ENCODE measurements around the gene VTA1. TPM values are rescaled to one million over a fixed set of nuclear protein-coding genes. Genes with fewer than 3 reads are reported as not detected.

Gene VTA1
- total and polyA plus RNA-seq, 2 of the 13 experiments (the other 11 are each of a cell fraction or from before 2014, with no cell fraction given) = 70.7 to 89.1 TPM

DNA sequence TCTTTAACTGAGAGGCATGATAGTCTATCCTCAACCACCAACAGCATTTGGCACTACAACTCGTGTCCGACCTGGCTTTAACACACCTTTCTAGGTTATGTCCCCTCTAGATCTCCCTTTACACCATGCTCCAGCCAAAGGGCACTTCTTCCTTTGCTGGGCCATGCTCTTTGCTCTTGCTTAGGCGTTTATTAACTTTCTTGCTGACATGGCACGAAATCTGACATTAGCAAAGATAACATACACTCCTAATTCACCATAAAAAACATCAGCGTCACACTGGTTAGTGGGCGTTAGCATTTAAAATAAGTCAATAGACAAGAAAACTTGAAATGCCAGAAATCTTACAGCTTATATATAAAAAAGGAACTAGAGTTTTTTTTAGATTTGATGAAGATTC lies 107.5 kb downstream of the VTA1 start (continued):
- 0 out of 2 replicates have a peak, but pooled peaks have one; percentile 13 for TF ChIP-seq RCOR2 (CRISPR knock-in tag; IDR thresholded peaks at IDR 0.05)
- 0 out of 2 replicates have a peak, but pooled peaks have one; percentile 16 for TF ChIP-seq GATAD2A (CRISPR knock-in tag; IDR thresholded peaks at IDR 0.05)
- TF ChIP-seq ZNF709 (CRISPR knock-in tag; IDR thresholded peaks at IDR 0.05) = no peak
- peak; percentile 76; the same call in 1 of the 2 replicates for TF ChIP-seq ZNF644 (CRISPR knock-in tag; IDR thresholded peaks at IDR 0.05; ENCODE audit: low read depth)
- peak; percentile 70; the same call in 1 of the 2 replicates for TF ChIP-seq ZMYM4 (CRISPR knock-in tag; IDR thresholded peaks at IDR 0.05)
- TF ChIP-seq MAFG (CRISPR knock-in tag; IDR thresholded peaks at IDR 0.05) = 0 out of 2 replicates have a peak, but pooled peaks have one; percentile 41

DNA sequence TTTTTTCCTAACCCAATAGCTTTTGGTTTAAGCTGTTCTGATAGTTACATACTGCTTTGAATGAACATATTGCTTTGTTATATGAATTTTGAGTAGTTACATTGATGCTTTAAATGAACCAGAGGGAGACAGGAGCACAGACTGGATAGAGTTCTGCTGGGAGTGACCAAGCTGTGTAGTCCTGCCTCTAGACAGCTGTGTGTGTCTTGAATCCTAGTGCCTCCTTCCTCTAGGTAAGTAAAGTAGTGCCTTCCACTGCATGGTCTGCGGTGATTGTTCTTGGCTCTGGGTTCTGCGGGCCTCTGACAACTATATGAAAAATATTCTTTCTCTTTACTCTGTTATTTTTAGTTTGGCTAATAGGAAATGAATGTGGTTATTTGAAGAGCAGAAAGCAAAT lies 108.7 kb downstream of the VTA1 start:
- FAIRE-seq = no peak

More for the DNA sequence above, 108.7 kb downstream of the VTA1 start:
- intact Hi-C loops (cut with micrococcal nuclease; ENCODE audit: unreplicated experiment) (loop anchor here (2.0 kb wide), 1 partner anchor 75 kb away; no protein-coding TSS in a partner anchor), in situ Hi-C loops (cut with HindIII; ENCODE audit: extremely low pct_ligation_motif_present, low pct_unique_long_range_greater_than_20kb) (no loop called here)
- BruUV-seq (replicated peaks) = no TSS peak
- CTCF ChIA-PET (ENCODE audit: low intra/inter-chr PET ratio, low total read pairs) = no interaction called here
- ATAC-seq = no peak
- no peaks in the 10 kb centered on the region for H3K36me3 ChIP-seq (replicated peaks in 1 of 2; ENCODE audit: control insufficient read depth in 1 of 2, insufficient read depth in 2 of 2, low read length in 2 of 2)
- WGBS (ENCODE audit: low lambda C conversion rate) = 88% methylated on average over 2 of the region's 2 CpGs
- no peak for DNase-seq (ENCODE audit: low spot score)
- no peaks in the 10 kb centered on the region for H3K27me3 ChIP-seq (ENCODE audit: control insufficient read depth in 1 of 2, insufficient read depth in 2 of 2, low read length in 2 of 2)
- H4K20me1 ChIP-seq (ENCODE audit: insufficient read depth, low read length) = no peaks in the 10 kb centered on the region
- TF ChIP-seq, protein P1, sequence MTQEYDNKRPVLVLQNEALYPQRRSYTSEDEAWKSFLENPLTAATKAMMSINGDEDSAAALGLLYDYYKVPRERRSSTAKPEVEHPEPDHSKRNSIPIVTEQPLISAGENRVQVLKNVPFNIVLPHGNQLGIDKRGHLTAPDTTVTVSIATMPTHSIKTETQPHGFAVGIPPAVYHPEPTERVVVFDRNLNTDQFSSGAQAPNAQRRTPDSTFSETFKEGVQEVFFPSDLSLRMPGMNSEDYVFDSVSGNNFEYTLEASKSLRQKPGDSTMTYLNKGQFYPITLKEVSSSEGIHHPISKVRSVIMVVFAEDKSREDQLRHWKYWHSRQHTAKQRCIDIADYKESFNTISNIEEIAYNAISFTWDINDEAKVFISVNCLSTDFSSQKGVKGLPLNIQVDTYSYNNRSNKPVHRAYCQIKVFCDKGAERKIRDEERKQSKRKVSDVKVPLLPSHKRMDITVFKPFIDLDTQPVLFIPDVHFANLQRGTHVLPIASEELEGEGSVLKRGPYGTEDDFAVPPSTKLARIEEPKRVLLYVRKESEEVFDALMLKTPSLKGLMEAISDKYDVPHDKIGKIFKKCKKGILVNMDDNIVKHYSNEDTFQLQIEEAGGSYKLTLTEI (CRISPR knock-in tag; conservative IDR thresholded peaks at IDR 0.05) = no peak
- TF ChIP-seq POLR2AphosphoS2 (IDR thresholded peaks at IDR 0.05; ENCODE audit: low read depth, low read length) (no peak), ZBTB3 (CRISPR knock-in tag; IDR thresholded peaks at IDR 0.05; ENCODE audit: borderline replicate concordance, low read depth) (no peak)
- no peaks in the 10 kb centered on the region for H3K9me3 ChIP-seq (ENCODE audit: low read length)
- H3K4me3 ChIP-seq (replicated peaks in 1 of 3; ENCODE audit: insufficient read depth in 1 of 3, low read depth in 2 of 3, low read length in 3 of 3) = no peak overlapping the region
- no peak overlapping the region for H3K27ac ChIP-seq (ENCODE audit: extremely low read length, insufficient read depth, low read length)
- peaks cover 69% of the 10 kb centered on the region for H3K4me1 ChIP-seq (ENCODE audit: insufficient read depth, low read length)
- no peak overlapping the region for H3K4me2 ChIP-seq (ENCODE audit: low read depth, low read length)
- POLR2A ChIA-PET = interaction anchor here (1.1 to 2.0 kb wide), 5 partner anchors 23 to 122 kb away, joined by 3 to 8 read pairs (median 3); partner anchors contain the start of gene ADGRG6
- no peaks in the 10 kb centered on the region for H3K79me2 ChIP-seq (ENCODE audit: insufficient read depth, low read length)
- no peak overlapping the region for H3K9ac ChIP-seq (ENCODE audit: insufficient read depth, low read depth, low read length)
- no peak overlapping the region for H2AFZ ChIP-seq (ENCODE audit: low read length)

Measured in HepG2 (cell line).